NCI-H1417 treated with DMSO at 0.1 percent for 48 hours (cell line): Measurements from ENCODE around the gene EPHB6.

Experiments used
- DNase-seq: peaks from one replicate; lab custom pipeline; 2025; lab: John Stamatoyannopoulos, UW

Gene EPHB6

GRCh38 chr7:142835487-142835886 is 19.4 kb upstream of the EPHB6 start:
- no peak for DNase-seq

DNA sequence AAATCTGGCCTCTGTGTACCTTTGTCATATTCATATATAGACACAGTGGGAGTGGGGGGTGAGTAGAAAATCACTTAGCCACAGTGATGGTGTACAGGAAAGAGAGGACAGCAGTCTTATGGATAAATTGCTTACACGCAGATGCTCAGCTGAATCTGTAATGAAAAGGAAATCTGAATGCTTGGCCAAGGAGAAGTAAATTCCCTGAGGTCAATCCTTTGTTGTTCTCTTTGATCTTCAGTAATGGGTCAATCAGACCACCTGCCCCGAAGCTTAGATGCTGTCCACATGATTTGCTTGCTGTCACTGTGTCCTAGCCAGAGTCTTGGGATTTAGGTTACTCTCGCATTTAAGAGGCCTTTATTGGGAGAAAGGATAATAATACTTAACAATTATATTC is 18.4 kb upstream of the EPHB6 start:
- no peak for DNase-seq

DNA sequence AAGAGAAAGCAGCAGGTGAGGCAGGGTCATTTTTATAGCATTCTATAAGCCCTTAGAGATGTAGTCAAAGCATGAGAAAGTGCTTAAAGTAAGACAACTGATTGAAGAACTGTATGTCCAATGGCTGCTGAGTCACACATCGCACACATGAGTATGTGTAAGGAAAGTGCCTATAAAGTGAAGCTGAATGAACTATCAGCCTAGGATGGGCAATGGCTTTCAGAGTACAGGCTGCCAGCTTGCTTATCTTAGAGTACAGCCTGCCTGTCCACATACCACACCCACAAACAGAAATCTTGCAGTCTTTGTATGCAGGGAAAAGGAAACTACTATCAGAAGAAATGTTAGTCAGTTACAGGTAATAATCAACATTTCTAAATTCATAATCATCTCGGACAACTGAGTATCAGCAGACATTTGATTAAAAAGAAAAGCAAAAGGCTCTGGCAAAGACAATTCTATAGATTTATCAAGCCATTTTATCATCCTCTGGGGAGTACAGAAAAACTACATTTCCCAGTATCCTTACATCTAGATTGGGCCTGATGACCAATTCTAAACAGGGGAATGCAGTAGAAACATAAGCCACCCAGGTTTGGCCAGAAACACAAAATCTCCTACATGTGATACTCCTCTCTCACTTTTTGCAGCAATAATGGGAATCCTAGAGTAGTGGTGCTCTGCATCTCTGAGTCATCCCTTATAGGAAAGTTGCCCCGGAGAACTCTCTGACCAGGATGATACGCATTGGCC is 16.2 kb upstream of the EPHB6 start:
- DNase-seq, result no peak

- no peak for DNase-seq
Measured at GRCh38 chr7:142842251-142842766, 12.6 kb upstream of the EPHB6 start.

- no peak for DNase-seq
Measured at GRCh38 chr7:142847353-142847752, 7.5 kb upstream of the EPHB6 start.

DNA sequence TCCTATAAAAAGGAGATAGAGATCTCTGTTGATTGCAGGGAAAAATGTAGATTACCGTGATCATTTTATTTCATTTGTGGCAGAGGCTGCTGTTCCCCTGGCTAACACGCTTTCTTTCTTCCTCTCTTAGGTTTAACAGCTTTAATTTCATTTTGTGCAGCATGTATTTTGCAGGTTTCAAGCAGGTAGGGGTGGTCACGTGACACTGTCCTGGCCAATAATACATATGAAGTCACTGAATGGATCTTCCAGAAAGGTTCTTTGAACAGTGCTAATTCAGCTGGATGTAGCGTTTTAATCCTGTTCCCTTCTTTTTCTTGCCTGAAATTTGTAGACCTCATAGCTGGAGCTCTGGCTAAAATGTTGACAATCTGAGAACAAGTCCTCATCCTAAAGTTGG is 3.6 kb upstream of the EPHB6 start:
- DNase-seq, result no peak

DNA sequence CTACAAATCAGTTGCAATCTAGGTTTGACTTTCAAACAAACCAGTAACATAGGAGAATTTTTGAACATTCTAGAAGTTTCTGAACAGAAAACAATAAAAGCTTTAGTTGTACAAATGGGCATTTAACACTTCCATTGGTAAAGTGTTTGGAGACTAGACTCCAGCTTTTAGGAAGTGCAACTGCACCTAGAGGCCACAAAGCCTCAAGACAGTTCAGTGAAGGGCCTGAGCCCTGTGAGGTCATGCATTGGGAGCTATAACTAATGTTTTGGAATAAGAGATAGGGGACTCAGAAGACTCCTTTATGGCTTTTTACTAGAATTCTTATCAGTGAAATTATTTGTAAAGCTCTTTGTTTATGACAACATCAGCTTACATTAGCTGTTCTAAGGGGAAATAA is 3.0 kb upstream of the EPHB6 start:
- DNase-seq, result no peak

GRCh38 chr7:142853739-142854371 is 1.0 kb upstream of the EPHB6 start:
- no peak for DNase-seq

GRCh38 chr7:142855114-142855743 is 353 bp downstream of the EPHB6 start:
- no peak for DNase-seq

GRCh38 chr7:142855756-142856564 is 1.1 kb downstream of the EPHB6 start:
- DNase-seq, result no peak

DNA sequence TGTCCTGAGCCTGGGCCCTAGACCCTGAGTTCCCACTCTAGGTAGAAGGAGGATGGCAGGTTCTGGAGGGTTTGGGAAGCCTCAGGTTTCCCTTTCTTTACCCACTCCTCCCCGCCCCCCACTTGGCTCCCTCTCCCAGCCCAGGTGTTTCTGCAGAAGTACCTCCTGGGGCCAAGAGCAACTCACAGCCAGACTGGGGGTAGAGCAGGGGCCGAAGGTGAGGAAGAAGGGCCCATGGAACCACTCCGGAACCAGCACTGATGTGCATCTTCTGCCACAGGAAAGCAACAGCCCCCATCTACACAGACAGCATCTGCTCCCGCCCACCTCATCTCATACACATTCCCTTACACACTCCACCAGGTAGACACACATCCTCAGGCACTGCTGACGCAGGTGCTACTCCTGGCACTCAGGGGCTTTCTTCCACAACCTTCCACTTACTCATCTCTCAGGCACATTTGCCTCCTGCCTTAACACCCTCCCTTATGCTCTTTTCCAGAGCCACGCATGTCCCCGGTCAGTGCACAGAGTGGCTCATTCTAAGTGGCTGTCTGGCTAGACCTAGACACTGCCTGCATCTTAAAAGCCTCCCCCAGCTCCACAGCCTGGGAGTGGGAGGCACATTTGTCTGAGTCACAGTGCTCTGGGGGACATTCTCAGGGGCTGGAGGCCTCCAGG is 1.8 kb downstream of the EPHB6 start:
- no peak for DNase-seq

GRCh38 chr7:142857625-142858024 is 2.7 kb downstream of the EPHB6 start:
- DNase-seq, result no peak

DNA sequence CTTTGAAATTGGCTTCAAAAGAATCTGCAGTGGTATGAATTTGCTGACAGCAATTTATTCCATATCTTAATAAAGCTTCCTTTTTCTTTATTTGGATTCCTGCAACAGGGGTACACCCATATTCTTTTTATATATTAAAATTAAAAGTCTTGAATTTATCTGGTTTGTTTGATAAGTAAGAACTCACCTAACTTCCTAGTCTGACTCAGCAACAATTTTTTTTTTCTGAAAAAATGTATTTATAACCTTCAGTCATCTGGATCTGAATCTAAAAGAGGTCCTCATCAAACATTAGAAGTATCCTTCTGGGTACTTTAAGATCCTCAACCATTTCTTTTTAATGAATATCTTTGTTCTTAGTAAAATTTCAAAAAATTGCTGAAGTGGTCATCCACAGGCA is 4.5 kb downstream of the EPHB6 start:
- no peak for DNase-seq

DNA sequence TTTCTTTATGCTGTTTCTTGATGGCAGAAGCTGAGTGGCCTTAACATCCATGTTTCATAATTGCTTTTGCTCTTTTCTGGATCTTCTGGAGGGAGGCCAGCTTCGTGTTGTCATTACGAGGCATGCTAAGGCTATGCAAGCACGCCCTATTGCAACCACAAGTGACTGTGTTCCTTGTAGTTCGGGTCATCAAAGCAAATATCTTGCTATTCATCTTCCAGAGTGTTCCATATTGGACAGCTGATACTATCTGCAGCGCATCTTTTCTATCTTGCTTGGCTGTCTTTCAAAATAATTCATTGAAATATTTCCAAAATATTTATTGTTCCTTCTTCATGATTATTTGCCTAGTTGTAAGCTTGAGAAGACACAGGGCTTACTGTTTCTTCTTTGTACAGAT is 5.0 kb downstream of the EPHB6 start:
- DNase-seq, result no peak

DNA sequence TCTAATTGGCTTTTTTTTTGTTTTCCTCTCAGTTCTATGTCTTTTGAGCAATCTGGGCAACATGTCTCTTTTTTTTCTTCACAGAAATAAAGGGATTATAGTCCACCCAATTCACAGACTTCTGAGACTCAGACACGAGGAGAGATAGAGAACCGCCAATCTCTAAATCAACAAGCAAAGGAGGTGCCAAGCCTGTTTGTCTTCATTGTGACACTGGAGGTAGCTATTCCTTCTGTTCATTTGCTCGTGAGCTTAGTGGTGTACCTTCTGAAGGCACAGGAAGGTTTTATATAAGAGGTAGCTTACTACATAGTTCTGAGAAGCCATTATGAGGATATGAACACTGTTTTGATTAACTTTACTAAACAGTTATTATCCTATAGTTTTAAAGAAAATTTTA is 6.1 kb downstream of the EPHB6 start:
- no peak for DNase-seq

DNA sequence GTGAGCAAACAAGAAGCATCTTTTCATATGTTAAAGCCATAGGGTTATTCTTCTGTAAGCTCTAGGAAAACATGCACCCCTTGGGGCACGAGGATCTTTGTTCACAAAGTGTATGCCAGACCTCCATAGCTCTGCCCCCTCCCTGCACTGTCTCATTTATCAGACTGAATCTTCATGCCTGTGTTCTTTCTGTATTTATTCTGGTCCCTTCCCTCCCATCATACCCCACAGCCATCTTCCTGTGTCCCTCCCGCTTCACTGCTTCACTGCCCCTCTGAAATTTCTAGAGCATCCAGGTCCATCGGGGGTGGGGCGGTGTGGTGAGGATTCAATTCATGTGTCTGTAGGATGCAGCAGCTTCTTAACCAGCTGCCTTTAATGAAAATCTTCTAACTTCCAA is 7.5 kb downstream of the EPHB6 start:
- no peak for DNase-seq

GRCh38 chr7:142862786-142863400 is 8.0 kb downstream of the EPHB6 start:
- DNase-seq, result no peak

- no peak for DNase-seq
Measured at GRCh38 chr7:142863891-142864685, 9.2 kb downstream of the EPHB6 start.

GRCh38 chr7:142864980-142865747 is 10.3 kb downstream of the EPHB6 start:
- DNase-seq, result no peak

DNA sequence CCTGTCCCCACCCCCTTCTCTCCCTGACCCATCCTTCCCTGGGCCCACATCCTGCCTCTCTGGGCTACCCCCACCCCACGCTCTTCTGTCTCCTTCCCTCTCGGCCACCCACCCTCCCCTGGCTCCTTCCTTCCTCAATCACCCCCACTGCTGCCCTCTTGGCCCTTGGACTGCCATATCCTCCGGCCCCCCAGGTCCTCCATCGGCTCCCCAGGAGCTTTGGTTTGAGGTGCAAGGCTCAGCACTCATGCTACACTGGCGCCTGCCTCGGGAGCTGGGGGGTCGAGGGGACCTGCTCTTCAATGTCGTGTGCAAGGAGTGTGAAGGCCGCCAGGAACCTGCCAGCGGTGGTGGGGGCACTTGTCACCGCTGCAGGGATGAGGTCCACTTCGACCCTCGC is 10.9 kb downstream of the EPHB6 start:
- DNase-seq, result no peak
